Keratinocyte (primary cell): ENCODE data around the gene KLRF2. TPM values are rescaled to one million over a fixed set of nuclear protein-coding genes. Genes with fewer than 3 reads are reported as not detected.

Experiments
- DNase-seq: peaks from one replicate; pipeline ENCODE4 v3.0.0-alpha.2; 2011; ENCODE audit warnings: low read depth, missing footprints, low spot score
- FAIRE-seq: peaks from 2 replicates; lab custom pipeline; 2011; peaks lifted over from hg19 to GRCh38; lab: Jason Lieb, UNC
- H2AFZ ChIP-seq: 2 replicates; pipeline ENCODE4 v1.6.0; 2012; ENCODE audit warnings: low read length, control low read depth, inconsistent platforms; ENCODE audit not compliant: control insufficient read depth
- H3K27ac ChIP-seq: 2 replicates; pipeline ENCODE4 v1.5.1; 2011; ENCODE audit warnings: low read length; ENCODE audit not compliant: control insufficient read depth, insufficient read depth
- H3K27me3 ChIP-seq: 3 replicates; pipeline ENCODE4 v1.6.0; 2011; ENCODE audit warnings: low read length; ENCODE audit not compliant: control insufficient read depth, insufficient read depth; ENCODE audit errors: extremely low read depth
- H3K36me3 ChIP-seq, 2 experiments: 2 replicates in 1 of 2; 3 replicates in 1 of 2; pipeline ENCODE4 v1.5.1; 2011; ENCODE audit warnings: low read length in 2 of 2, mild to moderate bottlenecking in 1 of 2; ENCODE audit not compliant: control insufficient read depth in 2 of 2, insufficient read depth in 2 of 2; ENCODE audit errors: extremely low read depth in 1 of 2
- H3K4me1 ChIP-seq: 3 replicates; pipeline ENCODE4 v1.5.1; 2011; ENCODE audit warnings: low read length; ENCODE audit not compliant: control insufficient read depth, insufficient read depth; ENCODE audit errors: extremely low read depth
- H3K4me2 ChIP-seq: 3 replicates; pipeline ENCODE4 v1.6.0; 2011; ENCODE audit warnings: low read depth, low read length; ENCODE audit not compliant: control insufficient read depth, insufficient read depth; ENCODE audit errors: extremely low read depth
- H3K4me3 ChIP-seq, 3 experiments: fragments of 200-600 bp in 1 of 3; sonication (generic) in 1 of 3; 2 replicates in 2 of 3; 3 replicates in 1 of 3; pipeline ENCODE4 v1.5.1; 2011 to 2016; ENCODE audit warnings: low read length in 3 of 3, mild to moderate bottlenecking in 3 of 3, control low read depth in 2 of 3, inconsistent platforms in 1 of 3, low read depth in 1 of 3, mixed read lengths in 1 of 3, mixed run types in 1 of 3, moderate library complexity in 1 of 3; ENCODE audit not compliant: control insufficient read depth in 2 of 3, insufficient read depth in 2 of 3; ENCODE audit errors: extremely low read depth in 1 of 3
- H3K79me2 ChIP-seq: 2 replicates; pipeline ENCODE4 v1.6.0; 2012; ENCODE audit warnings: low read length; ENCODE audit not compliant: control insufficient read depth, insufficient read depth
- H3K9ac ChIP-seq: 3 replicates; pipeline ENCODE4 v1.6.0; 2011; ENCODE audit warnings: low read length; ENCODE audit not compliant: control insufficient read depth, insufficient read depth; ENCODE audit errors: extremely low read depth
- H3K9me1 ChIP-seq: 3 replicates; pipeline ENCODE4 v1.6.0; 2011; ENCODE audit warnings: low read length; ENCODE audit not compliant: control insufficient read depth, insufficient read depth; ENCODE audit errors: extremely low read depth
- H3K9me3 ChIP-seq: 2 replicates; pipeline ENCODE4 v1.5.1; 2012; ENCODE audit warnings: low read depth, low read length; ENCODE audit not compliant: control insufficient read depth
- H4K20me1 ChIP-seq: 3 replicates; pipeline ENCODE4 v1.6.0; 2011; ENCODE audit warnings: low read length; ENCODE audit not compliant: control insufficient read depth, insufficient read depth; ENCODE audit errors: extremely low read depth
- CTCF ChIP-seq, 3 experiments: IDR thresholded peaks in 1 of 3; conservative IDR thresholded peaks in 1 of 3; optimal IDR thresholded peaks in 1 of 3; 2 replicates in 2 of 3; 3 replicates in 1 of 3; pipeline versions ENCODE3 to v1.5.1; 2011; ENCODE audit warnings: low read length in 3 of 3, mild to moderate bottlenecking in 3 of 3, moderate library complexity in 2 of 3, control low read depth in 1 of 3, inconsistent platforms in 1 of 3; ENCODE audit not compliant: insufficient read depth in 2 of 3; ENCODE audit errors: extremely low read depth in 1 of 3
- EZH2 ChIP-seq: IDR thresholded peaks from one replicate; pipeline ENCODE4 v1.6.1; 2012; ENCODE audit warnings: inconsistent platforms, mild to moderate bottlenecking, low read length, moderate library complexity
- dilution Hi-C: fragments of 300-500 bp; cut with MboI; formaldehyde crosslinking; loops from one replicate; pipeline ENCODE4 v1.7.0; 2020; ENCODE audit warnings: low sequenced_read_pairs; ENCODE audit not compliant: extremely low pct_ligation_motif_present
- polyA plus RNA-seq, 5 experiments: library from polyadenylated mRNA; depleted of rRNA in 3 of 5; stranded (reverse) in 3 of 5; stranded (forward) in 1 of 5; unstranded in 1 of 5; fragments of >200 nt; gene quantifications; 1 replicate in 1 of 5; 2 replicates in 3 of 5; 3 replicates in 1 of 5; pipeline versions ENCODE4 v1.2.1 to v1.2.3, GENCODE V29; 2011 to 2012; ENCODE audit warnings: missing spikeins in 2 of 5, low read depth in 1 of 5, low replicate concordance in 1 of 5

KLRF2 gene
- polyA plus RNA-seq, 1 donor (not counting 4 experiments of a cell fraction or from before 2014, with no cell fraction given) = not detected

GRCh38 chr12:9922429-9922828 lies 41.1 kb downstream of the KLRF2 start:
- Histone ChIP-seq H3K27me3 (no peaks in the 10 kb centered on the region), H3K4me2 (no peak overlapping the region), H3K9ac (no peak overlapping the region), H3K9me1 (no peaks in the 10 kb centered on the region), H2AFZ (no peak overlapping the region), H3K4me1 (peaks cover 13% of the 10 kb centered on the region), H3K79me2 (no peaks in the 10 kb centered on the region), H3K4me3 (no peak overlapping the region), H3K27ac (no peak overlapping the region), H3K36me3 (no peaks in the 10 kb centered on the region), H4K20me1 (no peaks in the 10 kb centered on the region), H3K9me3 (no peaks in the 10 kb centered on the region)
- dilution Hi-C loops = no loop called here
- DNase-seq (no peak), FAIRE-seq (no peak)
- TF ChIP-seq CTCF (optimal IDR thresholded peaks at IDR 0.05 in 1 of 3, IDR thresholded peaks at IDR 0.05 in 1 of 3, conservative IDR thresholded peaks at IDR 0.05 in 1 of 3; ENCODE audit: extremely low read depth in 1 of 3, insufficient read depth in 2 of 3, low read length in 3 of 3) = no peak
- no peak for TF ChIP-seq EZH2

GRCh38 chr12:9925705-9926393 lies 44.6 kb downstream of the KLRF2 start:
- Histone ChIP-seq H2AFZ (peak overlapping the region; percentile 89), H3K27me3 (no peaks in the 10 kb centered on the region), H3K27ac (no peak overlapping the region), H3K4me3 (peak overlapping the region in 2 of 3 experiments; percentile 22 to 45), H3K9me3 (no peaks in the 10 kb centered on the region), H3K36me3 (no peaks in the 10 kb centered on the region), H3K79me2 (no peaks in the 10 kb centered on the region), H3K4me1 (peaks cover 13% of the 10 kb centered on the region), H3K9ac (no peak overlapping the region), H4K20me1 (no peaks in the 10 kb centered on the region), H3K4me2 (peak overlapping the region; percentile 67), H3K9me1 (no peaks in the 10 kb centered on the region)
- DNase-seq (no peak), FAIRE-seq (peak; percentile 86)
- dilution Hi-C loops = no loop called here
- TF ChIP-seq EZH2 = no peak
- TF ChIP-seq CTCF (optimal IDR thresholded peaks at IDR 0.05 in 1 of 3, IDR thresholded peaks at IDR 0.05 in 1 of 3, conservative IDR thresholded peaks at IDR 0.05 in 1 of 3; ENCODE audit: extremely low read depth in 1 of 3, insufficient read depth in 2 of 3, low read length in 3 of 3) = peak; percentile 37 to 47 (median 41)
